SK-N-MC (cell line): Measurements from ENCODE around the gene ATG13.

Experiments
- DNase-seq: peaks from one replicate; pipeline ENCODE4 v3.0.0-alpha.2; 2011; ENCODE audit warnings: low read depth, low spot score
- H3K27ac ChIP-seq: fragments of 200-600 bp; sonication (generic); 2 replicates; pipeline ENCODE4 v1.5.1; 2016; ENCODE audit warnings: mixed run types
- H3K36me3 ChIP-seq: fragments of 200-600 bp; sonication (generic); 2 replicates; pipeline ENCODE4 v1.6.1; 2017; ENCODE audit warnings: antibody characterized with exemption, low read length, mixed read lengths; ENCODE audit not compliant: insufficient read depth
- H3K4me3 ChIP-seq: fragments of 200-600 bp; sonication (generic); 2 replicates; pipeline ENCODE4 v1.5.1; 2016
- H3K9ac ChIP-seq: fragments of 200-600 bp; sonication (generic); 2 replicates; pipeline ENCODE4 v1.8.0; 2017; ENCODE audit warnings: mixed run types, mixed read lengths; ENCODE audit not compliant: insufficient read length
- H3K9me3 ChIP-seq: fragments of 200-600 bp; sonication (generic); 2 replicates; pipeline ENCODE4 v1.6.1; 2017; ENCODE audit warnings: low read depth, mild to moderate bottlenecking, antibody characterized with exemption, low read length, moderate library complexity, mixed read lengths
- EZH2 ChIP-seq: fragments of 200-600 bp; sonication (generic); IDR thresholded peaks from one replicate; pipeline ENCODE4 v1.6.1; 2017; ENCODE audit warnings: antibody characterized with exemption
- FOXP2 ChIP-seq: optimal IDR thresholded peaks from 2 replicates; pipeline ENCODE3; 2011; ENCODE audit warnings: mild to moderate bottlenecking, moderate library complexity; ENCODE audit not compliant: insufficient read depth; ENCODE audit errors: extremely low read length, control extremely low read depth
- POLR2AphosphoS5 ChIP-seq: IDR thresholded peaks from 2 replicates; pipeline ENCODE4 v1.6.1; 2012; ENCODE audit warnings: mild to moderate bottlenecking, low read depth, low read length, borderline replicate concordance

ATG13 gene

GRCh38 chr11:46643986-46644385, 26.6 kb downstream of the ATG13 start:
- no peak overlapping the region for H3K27ac ChIP-seq
- TF ChIP-seq FOXP2 (no peak), EZH2 (no peak), POLR2AphosphoS5 (no peak)
- peaks cover 32% of the 10 kb centered on the region for H3K36me3 ChIP-seq
- H3K4me3 ChIP-seq, result no peak overlapping the region
- no peak overlapping the region for H3K9ac ChIP-seq
- H3K9me3 ChIP-seq, result no peaks in the 10 kb centered on the region
- no peak for DNase-seq

GRCh38 chr11:46649180-46649738, 31.9 kb downstream of the ATG13 start:
- peak overlapping the region; percentile 26 for H3K9ac ChIP-seq
- H3K9me3 ChIP-seq, result no peaks in the 10 kb centered on the region
- no peak overlapping the region for H3K4me3 ChIP-seq
- TF ChIP-seq EZH2 (no peak), FOXP2 (no peak), POLR2AphosphoS5 (no peak)
- H3K27ac ChIP-seq, result peak overlapping the region; percentile 28; the same call in 1 of the 2 replicates
- no peak for DNase-seq
- peaks cover 56% of the 10 kb centered on the region for H3K36me3 ChIP-seq

GRCh38 chr11:46655631-46656030, 38.3 kb downstream of the ATG13 start:
- no peak for DNase-seq
- H3K9me3 ChIP-seq, result no peaks in the 10 kb centered on the region
- H3K27ac ChIP-seq, result no peak overlapping the region
- TF ChIP-seq FOXP2 (no peak), POLR2AphosphoS5 (no peak), EZH2 (no peak)
- no peak overlapping the region for H3K9ac ChIP-seq
- H3K36me3 ChIP-seq, result peaks cover 57% of the 10 kb centered on the region
- no peak overlapping the region for H3K4me3 ChIP-seq

GRCh38 chr11:46657186-46657585, 39.8 kb downstream of the ATG13 start:
- no peak for DNase-seq
- no peaks in the 10 kb centered on the region for H3K9me3 ChIP-seq
- H3K4me3 ChIP-seq, result no peak overlapping the region
- no peak overlapping the region for H3K9ac ChIP-seq
- H3K27ac ChIP-seq, result no peak overlapping the region
- TF ChIP-seq FOXP2 (no peak), EZH2 (no peak), POLR2AphosphoS5 (no peak)
- peaks cover 45% of the 10 kb centered on the region for H3K36me3 ChIP-seq

GRCh38 chr11:46658259-46658658, 40.9 kb downstream of the ATG13 start:
- DNase-seq, result no peak
- TF ChIP-seq POLR2AphosphoS5, result no peak
- TF ChIP-seq FOXP2, result no peak
- no peak for TF ChIP-seq EZH2
- H3K4me3 ChIP-seq, result no peak overlapping the region
- no peak overlapping the region for H3K27ac ChIP-seq
- no peak overlapping the region for H3K9ac ChIP-seq
- peaks cover 48% of the 10 kb centered on the region for H3K36me3 ChIP-seq
- no peaks in the 10 kb centered on the region for H3K9me3 ChIP-seq

- no peak for DNase-seq
- H3K4me3 ChIP-seq, result no peak overlapping the region
- H3K36me3 ChIP-seq, result peaks cover 55% of the 10 kb centered on the region
- no peaks in the 10 kb centered on the region for H3K9me3 ChIP-seq
- H3K9ac ChIP-seq, result no peak overlapping the region
- peak overlapping the region; percentile 77 for H3K27ac ChIP-seq
- TF ChIP-seq EZH2 (no peak), FOXP2 (peak; percentile 60), POLR2AphosphoS5 (no peak)
Observed at GRCh38 chr11:46659908-46660307, 42.6 kb downstream of the ATG13 start.

- H3K4me3 ChIP-seq, result no peak overlapping the region
- no peak overlapping the region for H3K9ac ChIP-seq
- no peak overlapping the region for H3K27ac ChIP-seq
- DNase-seq, result no peak
- H3K36me3 ChIP-seq, result peaks cover 57% of the 10 kb centered on the region
- H3K9me3 ChIP-seq, result no peaks in the 10 kb centered on the region
- no peak for TF ChIP-seq FOXP2
- no peak for TF ChIP-seq POLR2AphosphoS5
- no peak for TF ChIP-seq EZH2
Observed at GRCh38 chr11:46661836-46662235, 44.5 kb downstream of the ATG13 start.

- Histone ChIP-seq H3K9me3 (no peaks in the 10 kb centered on the region), H3K36me3 (peaks cover 52% of the 10 kb centered on the region), H3K4me3 (no peak overlapping the region), H3K9ac (no peak overlapping the region), H3K27ac (no peak overlapping the region)
- no peak for DNase-seq
- TF ChIP-seq POLR2AphosphoS5 (no peak), EZH2 (no peak), FOXP2 (no peak)
Observed at GRCh38 chr11:46662366-46662765, 45.0 kb downstream of the ATG13 start.
